Tongue (tissue), 2 donors: ENCODE measurements around the gene LSP1. TPM values are rescaled to one million over a fixed set of nuclear protein-coding genes. Genes with fewer than 3 reads are reported as not detected.
"Not testable (repeated sequence)": the region's sequence is repeated elsewhere in the genome, so short reads cannot be mapped to it uniquely, and the experiment has no call there.

Experiments
- DNase-seq: peaks from one replicate; pipeline ENCODE4 v3.0.0-alpha.2; 2015
- total RNA-seq: library from RNA; depleted of rRNA; stranded (reverse); fragments of >200 nt; gene quantifications from one replicate; pipeline ENCODE4 v1.2.3, GENCODE V29; 2014

Gene LSP1
- total RNA-seq, 1 donor from 2014 or later: 84.2 TPM

- peak; percentile 89 for DNase-seq
Measured at GRCh38 chr11:1877211-1878136, 24.6 kb downstream of the LSP1 start.

GRCh38 chr11:1878137-1879031 lies 25.5 kb downstream of the LSP1 start:
- peak; percentile 94 for DNase-seq

GRCh38 chr11:1879342-1879940 lies 26.6 kb downstream of the LSP1 start:
- DNase-seq: no peak

- peak; percentile 78 for DNase-seq
Measured at GRCh38 chr11:1879941-1880720, 27.2 kb downstream of the LSP1 start.

- no peak for DNase-seq
Measured at GRCh38 chr11:1880746-1881441, 28.0 kb downstream of the LSP1 start.

- DNase-seq: peak; percentile 92
Measured at GRCh38 chr11:1881442-1882264, 28.8 kb downstream of the LSP1 start.

GRCh38 chr11:1882265-1883238 lies 29.7 kb downstream of the LSP1 start:
- peak; percentile 97 for DNase-seq

GRCh38 chr11:1883346-1884302 lies 30.7 kb downstream of the LSP1 start:
- DNase-seq: no peak

GRCh38 chr11:1884303-1884700 lies 31.4 kb downstream of the LSP1 start:
- DNase-seq: no peak

GRCh38 chr11:1886551-1886950 lies 33.7 kb downstream of the LSP1 start:
- not testable (repeated sequence) for DNase-seq

- DNase-seq: peak; percentile 27
Measured at GRCh38 chr11:1887451-1888346, 34.8 kb downstream of the LSP1 start.

- DNase-seq: no peak
Measured at GRCh38 chr11:1888347-1888753, 35.5 kb downstream of the LSP1 start.

GRCh38 chr11:1888811-1889210 lies 35.9 kb downstream of the LSP1 start:
- no peak for DNase-seq

GRCh38 chr11:1889224-1889930 lies 36.5 kb downstream of the LSP1 start:
- no peak for DNase-seq

- no peak for DNase-seq
Measured at GRCh38 chr11:1889941-1890855, 37.3 kb downstream of the LSP1 start.
